Right lobe of liver (tissue), 4 donors: ENCODE data around the gene GNG12.

Experiments
- POLR2A ChIP-seq: fragments of 450-650 bp; IDR thresholded peaks from one replicate; pipeline ENCODE4 v1.6.1; 2017; ENCODE audit warnings: antibody characterized with exemption, mild to moderate bottlenecking
- TF ChIP-seq, protein P1 (sequence below), 4 donors: fragments of 200-600 bp in 3 of 4; fragments of 450-650 bp in 1 of 4; IDR thresholded peaks; one replicate each; pipeline versions ENCODE4 v1.5.1 to v1.8.0; 2016 to 2022; ENCODE audit warnings: antibody characterized with exemption in 4 of 4, mild to moderate bottlenecking in 2 of 4
- donor health status: DM: no; HTN: no; CAD: no.
- donor health status: DM: no; HTN: no; CAD: no.
- donor health status: DM: no; HTN: yes; CAD: no.

- TF ChIP-seq, protein P1, sequence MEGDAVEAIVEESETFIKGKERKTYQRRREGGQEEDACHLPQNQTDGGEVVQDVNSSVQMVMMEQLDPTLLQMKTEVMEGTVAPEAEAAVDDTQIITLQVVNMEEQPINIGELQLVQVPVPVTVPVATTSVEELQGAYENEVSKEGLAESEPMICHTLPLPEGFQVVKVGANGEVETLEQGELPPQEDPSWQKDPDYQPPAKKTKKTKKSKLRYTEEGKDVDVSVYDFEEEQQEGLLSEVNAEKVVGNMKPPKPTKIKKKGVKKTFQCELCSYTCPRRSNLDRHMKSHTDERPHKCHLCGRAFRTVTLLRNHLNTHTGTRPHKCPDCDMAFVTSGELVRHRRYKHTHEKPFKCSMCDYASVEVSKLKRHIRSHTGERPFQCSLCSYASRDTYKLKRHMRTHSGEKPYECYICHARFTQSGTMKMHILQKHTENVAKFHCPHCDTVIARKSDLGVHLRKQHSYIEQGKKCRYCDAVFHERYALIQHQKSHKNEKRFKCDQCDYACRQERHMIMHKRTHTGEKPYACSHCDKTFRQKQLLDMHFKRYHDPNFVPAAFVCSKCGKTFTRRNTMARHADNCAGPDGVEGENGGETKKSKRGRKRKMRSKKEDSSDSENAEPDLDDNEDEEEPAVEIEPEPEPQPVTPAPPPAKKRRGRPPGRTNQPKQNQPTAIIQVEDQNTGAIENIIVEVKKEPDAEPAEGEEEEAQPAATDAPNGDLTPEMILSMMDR (IDR thresholded peaks at IDR 0.05), result no peak
- TF ChIP-seq POLR2A, result no peak
Observed at GRCh38 chr1:67676946-67677345, 156.3 kb downstream of the GNG12 start.
